SK-N-MC (cell line): ENCODE data around the gene TMC1.

Source experiments
- EZH2 ChIP-seq: fragments of 200-600 bp; sonication (generic); IDR thresholded peaks from one replicate; pipeline ENCODE4 v1.6.1; 2017; ENCODE audit warnings: antibody characterized with exemption
- FOXP2 ChIP-seq: optimal IDR thresholded peaks from 2 replicates; pipeline ENCODE3; 2011; ENCODE audit warnings: mild to moderate bottlenecking, moderate library complexity; ENCODE audit not compliant: insufficient read depth; ENCODE audit errors: extremely low read length, control extremely low read depth
- POLR2AphosphoS5 ChIP-seq: IDR thresholded peaks from 2 replicates; pipeline ENCODE4 v1.6.1; 2012; ENCODE audit warnings: mild to moderate bottlenecking, low read depth, low read length, borderline replicate concordance

DNA sequence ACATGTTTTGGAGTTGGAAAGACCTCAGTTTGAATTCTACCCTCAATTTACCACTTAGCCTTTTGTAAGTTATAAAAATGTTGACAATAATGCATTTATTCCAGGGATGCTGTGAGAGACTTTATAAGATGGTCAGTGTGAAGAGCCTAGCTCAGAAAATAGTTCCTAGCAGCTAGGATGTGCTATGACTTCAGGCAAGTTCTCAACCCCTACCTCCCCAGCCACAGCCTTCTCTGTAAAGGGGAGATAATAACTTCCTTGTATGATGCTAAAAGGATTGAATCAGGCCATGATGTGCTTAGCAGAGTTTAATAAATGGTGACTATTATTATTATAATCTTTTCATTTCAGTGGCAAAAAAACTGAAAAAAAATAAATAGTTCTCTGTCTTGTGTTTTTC lies 353.8 kb downstream of the TMC1 start:
- TF ChIP-seq EZH2, result no peak
- TF ChIP-seq POLR2AphosphoS5, result no peak
- TF ChIP-seq FOXP2, result no peak
